Breast epithelium (tissue), 3 donors: ENCODE data around the gene MIER1.

Experiments used
- CTCF ChIP-seq, 3 donors: fragments of 450-650 bp; IDR thresholded peaks; one replicate each; pipeline ENCODE4 v1.5.1; 2016 to 2017; ENCODE audit warnings: antibody characterized with exemption in 3 of 3, mild to moderate bottlenecking in 3 of 3, moderate library complexity in 3 of 3
- POLR2A ChIP-seq: fragments of 450-650 bp; IDR thresholded peaks from one replicate; pipeline ENCODE4 v1.6.1; 2016; ENCODE audit warnings: antibody characterized with exemption, mild to moderate bottlenecking, moderate library complexity

- TF ChIP-seq CTCF (IDR thresholded peaks at IDR 0.05), result no peak
- no peak for TF ChIP-seq POLR2A
These were observed 12.9 kb downstream of the MIER1 start for GRCh38 chr1:66937529-66938234.
